Stimulated activated CD8-positive, alpha-beta memory T cell treated with anti-CD3 and anti-CD28 coated beads, Interleukin-7, amount 100 ng/mL, for 24 hours (primary cell): ENCODE data around the gene TTC12.

ENCODE experiments used
- DNase-seq: peaks from one replicate; pipeline ENCODE4 v3.0.0-alpha.2; 2020; ENCODE audit warnings: low read depth

The TTC12 gene

GRCh38 chr11:113375402-113375801 lies 61.0 kb downstream of the TTC12 start:
- no peak for DNase-seq

- DNase-seq, result no peak
These were observed 61.8 kb downstream of the TTC12 start for GRCh38 chr11:113376156-113376555.

- no peak for DNase-seq
These were observed 63.5 kb downstream of the TTC12 start for GRCh38 chr11:113377681-113378412.

GRCh38 chr11:113378692-113379091 lies 64.3 kb downstream of the TTC12 start:
- DNase-seq, result no peak

- no peak for DNase-seq
These were observed 67.7 kb downstream of the TTC12 start for GRCh38 chr11:113382121-113382520.

GRCh38 chr11:113384551-113384950 lies 70.2 kb downstream of the TTC12 start:
- DNase-seq, result no peak

- no peak for DNase-seq
These were observed 71.4 kb downstream of the TTC12 start for GRCh38 chr11:113385749-113386148.

GRCh38 chr11:113386866-113387265 lies 72.5 kb downstream of the TTC12 start:
- DNase-seq, result no peak

GRCh38 chr11:113387605-113388211 lies 73.3 kb downstream of the TTC12 start, which contains the start of gene ANKK1:
Gene ANKK1, plus strand, starts transcription at chr11:113387779. Its CDS starts 106 bp downstream, at chr11:113387885.
- no peak for DNase-seq

- DNase-seq, result no peak
These were observed 74.9 kb downstream of the TTC12 start for GRCh38 chr11:113389272-113389671.

GRCh38 chr11:113392236-113392921 lies 78.0 kb downstream of the TTC12 start:
- DNase-seq, result no peak

- DNase-seq, result no peak
These were observed 79.2 kb downstream of the TTC12 start for GRCh38 chr11:113393501-113393985.

- DNase-seq, result no peak
These were observed 80.5 kb downstream of the TTC12 start for GRCh38 chr11:113394919-113395318.

- DNase-seq, result no peak
These were observed 81.5 kb downstream of the TTC12 start for GRCh38 chr11:113395782-113396336.

GRCh38 chr11:113396690-113397089 lies 82.3 kb downstream of the TTC12 start:
- DNase-seq, result no peak

GRCh38 chr11:113397212-113397611 lies 82.8 kb downstream of the TTC12 start:
- no peak for DNase-seq

- no peak for DNase-seq
These were observed 83.4 kb downstream of the TTC12 start for GRCh38 chr11:113397821-113398220.

GRCh38 chr11:113398669-113399430 lies 84.5 kb downstream of the TTC12 start:
- DNase-seq, result no peak

- no peak for DNase-seq
These were observed 86.3 kb downstream of the TTC12 start for GRCh38 chr11:113400631-113401230.

GRCh38 chr11:113401718-113402117 lies 87.3 kb downstream of the TTC12 start:
- no peak for DNase-seq

- no peak for DNase-seq
These were observed 90.6 kb downstream of the TTC12 start for GRCh38 chr11:113404859-113405430.
